B cell (primary cell): Measurements from ENCODE around the gene GRIK3.

Experiments used
- EZH2 ChIP-seq: IDR thresholded peaks from 2 replicates; pipeline ENCODE4 v1.6.1; 2012; ENCODE audit warnings: borderline replicate concordance, low read depth, mild to moderate bottlenecking, moderate library complexity, low read length; ENCODE audit not compliant: insufficient read depth, poor library complexity, severe bottlenecking
- TF ChIP-seq, protein P1 (sequence below): fragments of 200-600 bp; IDR thresholded peaks from one replicate; pipeline ENCODE4 v1.8.0; 2022; ENCODE audit warnings: antibody characterized with exemption, mild to moderate bottlenecking

DNA sequence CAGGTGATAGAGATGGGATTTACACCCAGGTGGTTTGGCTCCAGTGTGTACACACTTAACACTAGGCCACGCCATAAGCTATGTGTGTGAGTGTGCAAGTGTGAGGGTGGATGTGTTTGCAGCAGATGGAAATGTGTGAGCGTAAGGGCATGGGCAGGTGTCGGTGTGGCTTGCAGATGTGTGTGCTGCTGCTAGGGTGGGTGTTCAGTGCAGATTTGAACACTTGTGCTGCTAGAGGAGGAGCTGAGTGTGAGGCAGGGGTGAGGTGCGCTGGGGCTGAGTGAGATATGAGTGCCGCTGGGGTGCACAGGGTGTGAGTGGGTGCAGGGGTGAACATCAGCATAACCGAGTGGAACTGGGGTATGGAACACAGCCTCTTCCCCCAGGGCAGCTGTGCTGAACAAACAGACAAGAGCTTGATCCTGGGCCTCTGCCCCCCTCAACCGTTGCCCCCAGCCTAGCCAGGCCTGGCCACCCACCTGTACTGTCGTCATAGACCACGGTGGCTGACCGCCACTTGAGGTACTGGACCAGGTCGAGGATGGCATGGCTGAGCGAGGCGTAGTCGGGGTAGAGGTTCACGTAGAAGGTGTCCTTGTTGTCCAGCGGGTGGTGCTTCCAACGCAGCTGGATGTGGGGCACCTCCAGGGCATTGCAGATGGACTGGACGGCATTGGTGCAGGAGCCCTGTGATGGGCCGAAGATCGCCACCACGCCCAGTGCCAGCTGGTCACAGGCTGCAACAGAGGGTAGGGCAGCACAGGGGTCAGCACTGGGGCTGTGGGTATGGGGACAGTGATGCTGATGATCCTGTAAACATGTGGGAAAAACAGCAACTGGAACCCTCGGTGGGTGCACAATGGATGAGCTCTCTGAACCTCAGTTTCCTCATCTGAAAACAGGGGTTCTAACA lies 153.9 kb downstream of the GRIK3 start:
- no peak for TF ChIP-seq EZH2
- TF ChIP-seq, protein P1, sequence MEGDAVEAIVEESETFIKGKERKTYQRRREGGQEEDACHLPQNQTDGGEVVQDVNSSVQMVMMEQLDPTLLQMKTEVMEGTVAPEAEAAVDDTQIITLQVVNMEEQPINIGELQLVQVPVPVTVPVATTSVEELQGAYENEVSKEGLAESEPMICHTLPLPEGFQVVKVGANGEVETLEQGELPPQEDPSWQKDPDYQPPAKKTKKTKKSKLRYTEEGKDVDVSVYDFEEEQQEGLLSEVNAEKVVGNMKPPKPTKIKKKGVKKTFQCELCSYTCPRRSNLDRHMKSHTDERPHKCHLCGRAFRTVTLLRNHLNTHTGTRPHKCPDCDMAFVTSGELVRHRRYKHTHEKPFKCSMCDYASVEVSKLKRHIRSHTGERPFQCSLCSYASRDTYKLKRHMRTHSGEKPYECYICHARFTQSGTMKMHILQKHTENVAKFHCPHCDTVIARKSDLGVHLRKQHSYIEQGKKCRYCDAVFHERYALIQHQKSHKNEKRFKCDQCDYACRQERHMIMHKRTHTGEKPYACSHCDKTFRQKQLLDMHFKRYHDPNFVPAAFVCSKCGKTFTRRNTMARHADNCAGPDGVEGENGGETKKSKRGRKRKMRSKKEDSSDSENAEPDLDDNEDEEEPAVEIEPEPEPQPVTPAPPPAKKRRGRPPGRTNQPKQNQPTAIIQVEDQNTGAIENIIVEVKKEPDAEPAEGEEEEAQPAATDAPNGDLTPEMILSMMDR, result no peak
